ENCODE measurements around the gene TMPRSS6.

Gene TMPRSS6

DNA sequence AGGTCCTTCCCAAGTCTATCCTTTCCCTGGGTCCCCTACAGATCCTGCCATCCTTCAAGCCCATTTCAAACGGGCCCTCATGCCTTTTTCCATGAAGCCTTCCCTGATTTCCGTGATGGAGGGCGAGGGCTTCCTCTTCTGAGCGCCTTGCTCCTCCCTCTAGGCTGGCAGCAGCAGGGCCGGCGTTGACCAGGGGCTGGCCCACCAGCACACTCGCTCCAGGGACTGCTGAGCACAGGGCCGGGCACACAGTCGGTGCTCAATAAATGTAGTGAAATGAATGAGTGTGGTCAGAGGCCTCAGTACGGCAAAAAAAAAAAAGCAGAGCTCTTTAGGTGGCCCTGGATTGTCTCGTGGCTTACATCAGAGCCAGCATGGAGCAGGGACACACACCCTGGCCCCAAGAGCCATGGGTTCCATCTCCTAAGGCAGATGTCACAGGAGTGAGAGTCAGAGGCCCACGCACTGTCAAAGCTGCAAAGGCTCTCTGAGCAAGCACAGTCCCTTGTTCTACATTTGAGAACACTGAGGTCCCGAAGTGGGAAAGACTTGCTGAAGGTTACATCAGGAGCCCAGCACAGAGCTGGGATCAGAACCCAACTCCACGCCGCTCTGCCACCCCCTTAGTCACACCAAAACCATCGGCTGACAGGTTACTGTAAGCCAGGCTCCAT lies 37.1 kb upstream of the TMPRSS6 start:
- DNase-seq (ENCODE audit: low read depth), result no peak
- TF ChIP-seq, protein P1, sequence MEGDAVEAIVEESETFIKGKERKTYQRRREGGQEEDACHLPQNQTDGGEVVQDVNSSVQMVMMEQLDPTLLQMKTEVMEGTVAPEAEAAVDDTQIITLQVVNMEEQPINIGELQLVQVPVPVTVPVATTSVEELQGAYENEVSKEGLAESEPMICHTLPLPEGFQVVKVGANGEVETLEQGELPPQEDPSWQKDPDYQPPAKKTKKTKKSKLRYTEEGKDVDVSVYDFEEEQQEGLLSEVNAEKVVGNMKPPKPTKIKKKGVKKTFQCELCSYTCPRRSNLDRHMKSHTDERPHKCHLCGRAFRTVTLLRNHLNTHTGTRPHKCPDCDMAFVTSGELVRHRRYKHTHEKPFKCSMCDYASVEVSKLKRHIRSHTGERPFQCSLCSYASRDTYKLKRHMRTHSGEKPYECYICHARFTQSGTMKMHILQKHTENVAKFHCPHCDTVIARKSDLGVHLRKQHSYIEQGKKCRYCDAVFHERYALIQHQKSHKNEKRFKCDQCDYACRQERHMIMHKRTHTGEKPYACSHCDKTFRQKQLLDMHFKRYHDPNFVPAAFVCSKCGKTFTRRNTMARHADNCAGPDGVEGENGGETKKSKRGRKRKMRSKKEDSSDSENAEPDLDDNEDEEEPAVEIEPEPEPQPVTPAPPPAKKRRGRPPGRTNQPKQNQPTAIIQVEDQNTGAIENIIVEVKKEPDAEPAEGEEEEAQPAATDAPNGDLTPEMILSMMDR (IDR thresholded peaks at IDR 0.05; ENCODE audit: low read length, missing control alignments), result no peak
- H3K4me3 ChIP-seq (replicated peaks; ENCODE audit: low read depth, low read length), result no peak overlapping the region

DNA sequence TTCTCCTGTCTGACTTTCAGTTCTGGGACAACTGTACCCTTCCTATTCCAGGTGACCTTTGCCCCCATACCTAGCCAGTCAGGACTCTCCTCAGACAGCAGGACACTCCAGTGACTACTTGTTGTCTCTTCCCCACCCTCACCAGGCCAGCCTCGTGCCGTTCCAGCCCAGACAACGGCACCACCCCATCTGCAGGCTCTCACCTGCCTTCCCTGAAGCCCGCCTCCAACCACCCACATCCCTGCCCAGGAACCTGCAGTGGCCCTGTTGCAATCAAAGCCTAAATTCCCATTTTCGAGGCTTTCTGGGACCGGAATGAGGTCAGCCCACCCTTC lies 36.5 kb upstream of the TMPRSS6 start:
- TF ChIP-seq, protein P1 (IDR thresholded peaks at IDR 0.05; ENCODE audit: low read length, missing control alignments), result no peak
- H3K4me3 ChIP-seq (replicated peaks; ENCODE audit: low read depth, low read length), result no peak overlapping the region
- DNase-seq (ENCODE audit: low read depth), result no peak

DNA sequence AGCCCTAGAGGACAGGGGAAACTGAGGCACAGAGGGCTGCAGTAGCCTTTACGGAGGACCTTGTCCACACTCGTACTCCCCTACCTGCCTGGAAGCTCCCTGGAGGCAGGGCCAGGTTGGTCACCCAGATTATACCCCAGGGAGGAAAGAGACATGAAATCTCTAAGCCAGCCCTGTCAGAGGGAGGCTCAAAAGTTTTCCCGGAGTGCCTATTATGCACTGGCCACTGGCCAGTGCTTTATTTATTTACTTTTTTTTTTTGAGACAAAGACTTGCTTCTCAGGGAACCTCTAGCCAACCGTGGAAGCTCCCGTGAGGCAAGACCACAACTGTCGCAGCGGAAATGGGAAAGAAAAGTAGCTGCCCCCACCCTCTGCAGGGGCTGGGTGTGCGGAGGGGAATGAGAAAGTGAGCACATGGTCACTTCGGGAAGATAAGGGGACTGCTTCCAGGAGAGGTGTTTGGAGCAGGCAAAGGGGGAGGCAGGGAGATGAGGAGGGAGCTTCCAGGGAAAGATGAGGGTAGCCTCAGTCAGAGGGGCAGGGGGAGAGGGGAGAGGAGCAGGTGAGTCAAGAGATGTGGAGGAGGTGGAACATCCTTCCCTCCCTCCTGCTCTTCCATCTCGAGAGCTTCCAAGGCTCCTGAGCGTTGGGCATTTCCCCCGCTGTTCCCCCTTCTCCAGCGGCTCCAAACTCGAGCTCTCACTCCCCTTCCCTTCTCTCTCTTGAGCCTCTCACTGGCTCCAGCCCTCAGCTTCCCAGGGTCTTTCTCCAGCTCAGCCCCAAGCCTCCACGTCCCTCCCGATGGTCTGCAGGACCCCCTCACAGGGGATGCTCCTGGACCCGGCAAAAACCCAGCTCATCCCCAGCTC lies 35.9 kb upstream of the TMPRSS6 start:
- no peak for DNase-seq (ENCODE audit: low read depth)
- no peak overlapping the region for H3K4me3 ChIP-seq (replicated peaks; ENCODE audit: low read depth, low read length)
- TF ChIP-seq, protein P1 (IDR thresholded peaks at IDR 0.05; ENCODE audit: low read length, missing control alignments), result no peak

DNA sequence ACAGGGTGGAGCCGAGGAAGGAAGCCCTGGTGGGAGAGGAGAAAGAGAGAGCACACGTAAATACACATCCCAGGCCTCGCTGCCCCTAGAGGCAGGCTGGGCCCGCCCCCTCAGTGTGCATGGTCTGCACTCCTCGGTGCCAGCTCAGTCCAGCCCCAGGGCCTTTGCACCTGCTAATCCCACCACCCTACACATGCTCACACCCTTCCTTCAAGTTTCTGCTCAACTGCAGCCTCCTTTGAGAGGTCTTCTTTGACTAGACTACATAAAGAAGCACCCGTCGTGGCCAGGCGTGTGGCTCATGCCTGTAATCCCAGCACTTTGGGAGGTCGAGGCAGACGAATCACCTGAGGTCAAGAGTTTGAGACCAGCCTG lies 34.7 kb upstream of the TMPRSS6 start:
- DNase-seq (ENCODE audit: low read depth), result no peak
- TF ChIP-seq, protein P1 (IDR thresholded peaks at IDR 0.05; ENCODE audit: low read length, missing control alignments), result no peak

DNA sequence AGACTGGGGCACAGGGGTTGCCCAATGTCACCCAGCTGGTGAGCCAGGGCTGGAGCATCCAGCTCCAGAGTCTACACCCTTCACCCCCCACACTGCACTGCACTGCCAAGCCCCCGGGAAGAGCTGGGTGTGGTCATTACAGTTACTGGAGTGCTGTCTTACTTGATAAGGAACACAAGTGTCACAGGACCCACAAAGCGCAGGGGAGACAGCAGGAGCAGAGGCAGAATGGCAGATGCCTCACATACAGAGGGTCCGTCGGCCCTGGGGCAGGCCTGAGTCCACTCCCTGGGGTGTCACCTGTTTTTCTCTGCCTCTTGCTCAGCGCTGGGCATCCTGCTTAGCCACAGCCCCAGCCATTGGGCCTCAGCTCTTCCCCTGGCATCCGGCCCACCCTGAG lies 32.5 kb upstream of the TMPRSS6 start:
- TF ChIP-seq, protein P1 (IDR thresholded peaks at IDR 0.05; ENCODE audit: low read length, missing control alignments), result no peak
- no peak overlapping the region for H3K4me3 ChIP-seq (replicated peaks; ENCODE audit: low read depth, low read length)
- no peak for DNase-seq (ENCODE audit: low read depth)

More for the DNA sequence above, 34.7 kb upstream of the TMPRSS6 start:
- no peak overlapping the region for H3K4me3 ChIP-seq (replicated peaks; ENCODE audit: low read depth, low read length)

DNA sequence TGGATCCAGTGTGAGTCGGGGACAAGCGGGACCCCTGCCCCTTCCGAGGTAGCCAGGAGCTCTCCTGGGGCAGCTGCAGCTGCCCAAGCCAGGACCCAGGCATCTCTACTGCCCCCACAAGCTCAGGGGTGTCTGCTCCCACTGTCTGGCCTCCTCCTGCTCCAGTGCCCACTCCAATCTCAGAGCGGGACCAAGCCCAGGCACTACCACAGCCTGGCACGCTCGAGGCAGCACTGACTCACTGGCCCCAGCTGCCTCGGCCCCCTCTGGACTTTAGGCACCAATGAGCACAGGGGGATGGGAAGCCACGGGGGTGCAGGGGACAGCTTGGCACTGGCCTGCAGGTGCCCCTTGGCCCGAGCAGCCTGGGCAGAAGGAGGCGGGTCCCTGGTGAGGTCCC lies 32.0 kb upstream of the TMPRSS6 start:
- H3K4me3 ChIP-seq (replicated peaks; ENCODE audit: low read depth, low read length), result no peak overlapping the region
- no peak for DNase-seq (ENCODE audit: low read depth)
- TF ChIP-seq, protein P1 (IDR thresholded peaks at IDR 0.05; ENCODE audit: low read length, missing control alignments), result no peak

All from fibroblast of pulmonary artery (primary cell).